A549 (cell line): ENCODE measurements around the gene PTPRD.

Source experiments
- CEBPB ChIP-seq, 2 experiments: fragments of >200 bp in 1 of 2; sonication (Bioruptor Twin) in 1 of 2; formaldehyde crosslinking in 1 of 2; IDR thresholded peaks; 2 replicates each; pipeline ENCODE4 v1.6.1; 2012 to 2016
- EP300 ChIP-seq, 2 experiments: fragments of >200 bp; sonication (Bioruptor Twin); formaldehyde crosslinking; IDR thresholded peaks; 2 replicates in 1 of 2; 3 replicates in 1 of 2; pipeline ENCODE4 v1.6.1; 2016 to 2017
- FOSL2 ChIP-seq, 2 experiments: fragments of 450-650 bp in 1 of 2; fragments of >200 bp in 1 of 2; sonication (Bioruptor Twin) in 1 of 2; formaldehyde crosslinking; IDR thresholded peaks; 2 replicates each; pipeline versions ENCODE4 v1.5.0 to v1.6.1; 2016 to 2020; ENCODE audit warnings: mild to moderate bottlenecking in 1 of 2, moderate library complexity in 1 of 2
- MAZ ChIP-seq: fragments of 150-350 bp; IDR thresholded peaks from 2 replicates; pipeline ENCODE4 v1.6.1; 2014; ENCODE audit warnings: antibody characterized with exemption, low read depth, low read length, borderline replicate concordance
- NFE2L2 ChIP-seq: fragments of 150-350 bp; conservative IDR thresholded peaks from 2 replicates; pipeline ENCODE4 v1.6.1; 2014; ENCODE audit warnings: low read length
- NR3C1 ChIP-seq: fragments of >200 bp; sonication (Bioruptor Twin); formaldehyde crosslinking; IDR thresholded peaks from 3 replicates; pipeline ENCODE4 v1.6.1; 2017
- POLR2A ChIP-seq: IDR thresholded peaks from 2 replicates; pipeline ENCODE4 v1.6.1; 2012; ENCODE audit warnings: mild to moderate bottlenecking, low read length
- SMC3 ChIP-seq: fragments of >200 bp; sonication (Bioruptor Twin); formaldehyde crosslinking; IDR thresholded peaks from 3 replicates; pipeline ENCODE4 v1.6.1; 2018; ENCODE audit warnings: inconsistent platforms
- SREBF2 ChIP-seq: fragments of 450-650 bp; IDR thresholded peaks from 2 replicates; pipeline ENCODE4 v1.6.1; 2014; ENCODE audit warnings: mild to moderate bottlenecking, moderate library complexity
- TF ChIP-seq, protein P1 (sequence below): fragments of >200 bp; sonication (Bioruptor Twin); formaldehyde crosslinking; IDR thresholded peaks from 3 replicates; pipeline ENCODE4 v1.5.1; 2016
- TF ChIP-seq, protein P2 (sequence below): IDR thresholded peaks from 2 replicates; pipeline ENCODE4 v1.6.1; 2012
- TF ChIP-seq, protein P3 (sequence below): fragments of 150-350 bp; IDR thresholded peaks from 2 replicates; pipeline ENCODE4 v1.6.1; 2014; ENCODE audit warnings: low read depth, mild to moderate bottlenecking, low read length
- TF ChIP-seq, protein P4 (sequence below): fragments of 250-450 bp; sonication (Bioruptor Pico); IDR thresholded peaks from 2 replicates; pipeline ENCODE4 v1.5.0; 2020; ENCODE audit warnings: low read depth, mild to moderate bottlenecking, moderate library complexity

DNA sequence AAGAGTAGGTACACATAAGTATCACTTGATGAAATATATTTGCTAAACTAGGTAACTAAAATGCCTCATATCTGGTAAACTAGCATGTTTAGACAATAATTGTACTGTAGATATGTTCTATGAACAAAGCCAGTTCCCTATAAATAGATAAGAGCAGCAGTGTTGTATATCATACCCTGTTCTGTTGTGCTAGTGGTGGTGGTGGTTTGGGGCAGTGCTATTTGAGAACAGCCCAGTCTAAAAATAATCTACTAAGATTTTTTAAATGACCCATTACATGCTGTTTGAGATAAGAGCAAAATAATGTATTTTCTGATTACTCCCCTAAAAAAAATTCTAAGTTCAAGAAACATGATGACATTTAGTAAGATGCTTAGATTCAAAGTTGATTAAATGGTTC lies 1984.0 kb downstream of the PTPRD start:
- TF ChIP-seq FOSL2 (IDR thresholded peaks at IDR 0.05) = no peak
- TF ChIP-seq FOSL2 (CRISPR knock-in tag; IDR thresholded peaks at IDR 0.05) = no peak
- TF ChIP-seq MAZ = no peak
- TF ChIP-seq, protein P1, sequence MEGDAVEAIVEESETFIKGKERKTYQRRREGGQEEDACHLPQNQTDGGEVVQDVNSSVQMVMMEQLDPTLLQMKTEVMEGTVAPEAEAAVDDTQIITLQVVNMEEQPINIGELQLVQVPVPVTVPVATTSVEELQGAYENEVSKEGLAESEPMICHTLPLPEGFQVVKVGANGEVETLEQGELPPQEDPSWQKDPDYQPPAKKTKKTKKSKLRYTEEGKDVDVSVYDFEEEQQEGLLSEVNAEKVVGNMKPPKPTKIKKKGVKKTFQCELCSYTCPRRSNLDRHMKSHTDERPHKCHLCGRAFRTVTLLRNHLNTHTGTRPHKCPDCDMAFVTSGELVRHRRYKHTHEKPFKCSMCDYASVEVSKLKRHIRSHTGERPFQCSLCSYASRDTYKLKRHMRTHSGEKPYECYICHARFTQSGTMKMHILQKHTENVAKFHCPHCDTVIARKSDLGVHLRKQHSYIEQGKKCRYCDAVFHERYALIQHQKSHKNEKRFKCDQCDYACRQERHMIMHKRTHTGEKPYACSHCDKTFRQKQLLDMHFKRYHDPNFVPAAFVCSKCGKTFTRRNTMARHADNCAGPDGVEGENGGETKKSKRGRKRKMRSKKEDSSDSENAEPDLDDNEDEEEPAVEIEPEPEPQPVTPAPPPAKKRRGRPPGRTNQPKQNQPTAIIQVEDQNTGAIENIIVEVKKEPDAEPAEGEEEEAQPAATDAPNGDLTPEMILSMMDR = no peak
- TF ChIP-seq POLR2A = no peak
- TF ChIP-seq, protein P2, sequence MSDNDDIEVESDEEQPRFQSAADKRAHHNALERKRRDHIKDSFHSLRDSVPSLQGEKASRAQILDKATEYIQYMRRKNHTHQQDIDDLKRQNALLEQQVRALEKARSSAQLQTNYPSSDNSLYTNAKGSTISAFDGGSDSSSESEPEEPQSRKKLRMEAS = no peak
- no peak for TF ChIP-seq NFE2L2
- TF ChIP-seq, protein P3, sequence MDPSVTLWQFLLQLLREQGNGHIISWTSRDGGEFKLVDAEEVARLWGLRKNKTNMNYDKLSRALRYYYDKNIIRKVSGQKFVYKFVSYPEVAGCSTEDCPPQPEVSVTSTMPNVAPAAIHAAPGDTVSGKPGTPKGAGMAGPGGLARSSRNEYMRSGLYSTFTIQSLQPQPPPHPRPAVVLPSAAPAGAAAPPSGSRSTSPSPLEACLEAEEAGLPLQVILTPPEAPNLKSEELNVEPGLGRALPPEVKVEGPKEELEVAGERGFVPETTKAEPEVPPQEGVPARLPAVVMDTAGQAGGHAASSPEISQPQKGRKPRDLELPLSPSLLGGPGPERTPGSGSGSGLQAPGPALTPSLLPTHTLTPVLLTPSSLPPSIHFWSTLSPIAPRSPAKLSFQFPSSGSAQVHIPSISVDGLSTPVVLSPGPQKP = no peak
- TF ChIP-seq EP300 (IDR thresholded peaks at IDR 0.05) = no peak
- TF ChIP-seq SREBF2 = no peak
- TF ChIP-seq SMC3 = no peak
- no peak for TF ChIP-seq CEBPB (IDR thresholded peaks at IDR 0.05)
- TF ChIP-seq, protein P4, sequence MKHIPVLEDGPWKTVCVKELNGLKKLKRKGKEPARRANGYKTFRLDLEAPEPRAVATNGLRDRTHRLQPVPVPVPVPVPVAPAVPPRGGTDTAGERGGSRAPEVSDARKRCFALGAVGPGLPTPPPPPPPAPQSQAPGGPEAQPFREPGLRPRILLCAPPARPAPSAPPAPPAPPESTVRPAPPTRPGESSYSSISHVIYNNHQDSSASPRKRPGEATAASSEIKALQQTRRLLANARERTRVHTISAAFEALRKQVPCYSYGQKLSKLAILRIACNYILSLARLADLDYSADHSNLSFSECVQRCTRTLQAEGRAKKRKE (CRISPR knock-in tag) = no peak
- TF ChIP-seq NR3C1 = no peak
